Daoy (cell line): Measurements from ENCODE around the gene ACSS1. TPM values are rescaled to one million over a fixed set of nuclear protein-coding genes. Genes with fewer than 3 reads are reported as not detected.

Source experiments
- DNase-seq: peaks from one replicate; pipeline ENCODE4 v3.0.0-alpha.2; 2015; ENCODE audit warnings: low read depth
- total RNA-seq: library from RNA; depleted of rRNA; stranded (reverse); fragments of >200 nt; shearing (Covaris generic); gene quantifications from 2 replicates; pipeline ENCODE4 v1.2.3, GENCODE V29; 2014; rRNA removed

The ACSS1 gene
- total RNA-seq, 1 experiment from 2014 or later: 0.86 TPM

- no peak for DNase-seq
Measured at GRCh38 chr20:24957326-24958016, 100.5 kb downstream of the ACSS1 start.

Other genes with a start within 250 kb of the ACSS1 start
- gene CST7, start 108.9 kb downstream of the ACSS1 start, total RNA-seq: not detected in 2 replicates
- 77.7 and 79.2 TPM in 2 replicates for gene APMAP, start 65.4 kb downstream of the ACSS1 start, total RNA-seq
- not detected in 2 replicates for gene VSX1, start 24.0 kb upstream of the ACSS1 start, total RNA-seq
- gene ENTPD6, start 137.6 kb upstream of the ACSS1 start, total RNA-seq: 28.9 and 33.2 TPM in 2 replicates
- gene PYGB, start 189.9 kb upstream of the ACSS1 start, total RNA-seq: 54.8 and 59.9 TPM in 2 replicates